C4-2B (cell line): ENCODE measurements around the gene TLR4.

Source experiments
- ZFX ChIP-seq: fragments of 450-650 bp; IDR thresholded peaks from 2 replicates; pipeline ENCODE4 v1.6.1; 2017
- TF ChIP-seq, protein P1 (sequence below): fragments of 450-650 bp; conservative IDR thresholded peaks from 2 replicates; pipeline ENCODE4 v1.5.1; 2017; ENCODE audit warnings: mild to moderate bottlenecking

DNA sequence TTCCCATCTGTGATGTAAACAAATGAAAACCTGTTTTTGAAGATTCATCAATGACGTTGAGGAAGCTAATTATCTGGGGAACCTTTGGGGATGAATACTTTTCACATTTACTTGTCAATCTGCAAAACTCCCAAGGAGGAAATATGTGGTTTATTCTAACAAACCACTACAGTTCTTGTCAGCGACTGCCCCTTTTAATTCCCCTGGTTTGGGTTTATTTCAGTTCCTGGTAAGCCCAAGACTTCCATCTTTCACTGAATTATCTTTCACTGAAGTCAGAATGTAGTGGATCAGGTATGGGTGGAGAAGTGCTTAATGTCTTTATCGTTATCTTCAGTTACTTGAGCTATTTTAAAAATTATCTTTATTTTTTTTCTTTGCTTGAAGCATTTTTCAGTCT is 40.2 kb downstream of the TLR4 start:
- TF ChIP-seq, protein P1, sequence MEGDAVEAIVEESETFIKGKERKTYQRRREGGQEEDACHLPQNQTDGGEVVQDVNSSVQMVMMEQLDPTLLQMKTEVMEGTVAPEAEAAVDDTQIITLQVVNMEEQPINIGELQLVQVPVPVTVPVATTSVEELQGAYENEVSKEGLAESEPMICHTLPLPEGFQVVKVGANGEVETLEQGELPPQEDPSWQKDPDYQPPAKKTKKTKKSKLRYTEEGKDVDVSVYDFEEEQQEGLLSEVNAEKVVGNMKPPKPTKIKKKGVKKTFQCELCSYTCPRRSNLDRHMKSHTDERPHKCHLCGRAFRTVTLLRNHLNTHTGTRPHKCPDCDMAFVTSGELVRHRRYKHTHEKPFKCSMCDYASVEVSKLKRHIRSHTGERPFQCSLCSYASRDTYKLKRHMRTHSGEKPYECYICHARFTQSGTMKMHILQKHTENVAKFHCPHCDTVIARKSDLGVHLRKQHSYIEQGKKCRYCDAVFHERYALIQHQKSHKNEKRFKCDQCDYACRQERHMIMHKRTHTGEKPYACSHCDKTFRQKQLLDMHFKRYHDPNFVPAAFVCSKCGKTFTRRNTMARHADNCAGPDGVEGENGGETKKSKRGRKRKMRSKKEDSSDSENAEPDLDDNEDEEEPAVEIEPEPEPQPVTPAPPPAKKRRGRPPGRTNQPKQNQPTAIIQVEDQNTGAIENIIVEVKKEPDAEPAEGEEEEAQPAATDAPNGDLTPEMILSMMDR, result no peak
- TF ChIP-seq ZFX, result no peak
